IPS-NIHi7 (cell line): Measurements from ENCODE around the gene THAP7.
"Not testable (repeated sequence)": the region's sequence is repeated elsewhere in the genome, so short reads cannot be mapped to it uniquely, and the experiment has no call there.

Experiments used
- DNase-seq: peaks from one replicate; pipeline ENCODE4 v3.0.0; 2012; ENCODE audit warnings: mixed read lengths; ENCODE audit errors: extremely low spot score

Gene THAP7

GRCh38 chr22:20979243-20979809, 22.6 kb downstream of the THAP7 start:
- peak; percentile 97 for DNase-seq

GRCh38 chr22:20978419-20978818, 23.5 kb downstream of the THAP7 start:
- DNase-seq: no peak

- no peak for DNase-seq
Measured at GRCh38 chr22:20977516-20978170, 24.3 kb downstream of the THAP7 start.

- DNase-seq: no peak
Measured at GRCh38 chr22:20977019-20977418, 24.9 kb downstream of the THAP7 start.

- DNase-seq: no peak
Measured at GRCh38 chr22:20976291-20976877, 25.5 kb downstream of the THAP7 start.

GRCh38 chr22:20975541-20976290, 26.2 kb downstream of the THAP7 start:
- no peak for DNase-seq

GRCh38 chr22:20974336-20974955, 27.5 kb downstream of the THAP7 start:
- DNase-seq: no peak

GRCh38 chr22:20973634-20974286, 28.2 kb downstream of the THAP7 start:
- no peak for DNase-seq

- DNase-seq: no peak
Measured at GRCh38 chr22:20972933-20973577, 28.9 kb downstream of the THAP7 start.

- not testable (repeated sequence) for DNase-seq
Measured at GRCh38 chr22:20972014-20972694, 29.8 kb downstream of the THAP7 start.

- DNase-seq: no peak
Measured at GRCh38 chr22:20970939-20971657, 30.8 kb downstream of the THAP7 start.

GRCh38 chr22:20968281-20968977, 33.5 kb downstream of the THAP7 start:
- no peak for DNase-seq

GRCh38 chr22:20967697-20968211, 34.2 kb downstream of the THAP7 start:
- peak; percentile 53 for DNase-seq

GRCh38 chr22:20966883-20967696, 34.8 kb downstream of the THAP7 start, which contains the start of gene AIFM3:
Gene AIFM3, plus strand, starts transcription at chr22:20967255. Its CDS starts 690 bp downstream, at chr22:20967945.
- no peak for DNase-seq

- DNase-seq: no peak
Measured at GRCh38 chr22:20965888-20966855, 35.7 kb downstream of the THAP7 start.

GRCh38 chr22:20965104-20965887, 36.6 kb downstream of the THAP7 start:
- no peak for DNase-seq
